Heart left ventricle (tissue), 13 donors: ENCODE results near the gene MAPK12.

ENCODE experiments used
- POLR2A ChIP-seq, 2 donors: fragments of 450-650 bp; IDR thresholded peaks; one replicate each; pipeline ENCODE4 v1.6.1; 2017; ENCODE audit warnings: antibody characterized with exemption in 2 of 2, mild to moderate bottlenecking in 2 of 2, moderate library complexity in 2 of 2
- TF ChIP-seq, protein P1 (sequence below), 12 donors: fragments of 200-600 bp; sonication (generic) in 4 of 12; IDR thresholded peaks; one replicate each; pipeline versions ENCODE4 v1.5.0 to v1.8.0; 2018 to 2022; ENCODE audit warnings: antibody characterized with exemption in 12 of 12, mild to moderate bottlenecking in 5 of 12
- donor health status: ischemic (EF 13 %, LVEDD 7.1; RV severe dilation, severe dysfunction).
- donor health status: DM: no; HTN: yes; CAD: no.
- donor health status: DM: no; HTN: no; CAD: no.
- donor health status: ischemic (EF 25% LVEDD 6.9; RV normal size, moderate dysfunction).
- donor health status: ischemic (EF 25% LVEDD 5.7; RV mildly dilated, moderate dysfunction).
- donor health status: ischemic (EF 35%, LVEDD 5.7; RV mildly dilated, moderate dysfunction).
- donor health status: nonischemic (EF 11% LVEDD 7.7; RV severe dilation, severe dysfunction).
- donor health status: DM: yes; HTN: yes; CAD: no.
- donor health status: PGD.
- donor health status: ischemic (EF 29% LVEDD 5.4; RV normal size, mild dysfunction).
- donor health status: nonischemic (EF 23%, LVEDD 6.1; RV moderate dilation, normal function).

DNA sequence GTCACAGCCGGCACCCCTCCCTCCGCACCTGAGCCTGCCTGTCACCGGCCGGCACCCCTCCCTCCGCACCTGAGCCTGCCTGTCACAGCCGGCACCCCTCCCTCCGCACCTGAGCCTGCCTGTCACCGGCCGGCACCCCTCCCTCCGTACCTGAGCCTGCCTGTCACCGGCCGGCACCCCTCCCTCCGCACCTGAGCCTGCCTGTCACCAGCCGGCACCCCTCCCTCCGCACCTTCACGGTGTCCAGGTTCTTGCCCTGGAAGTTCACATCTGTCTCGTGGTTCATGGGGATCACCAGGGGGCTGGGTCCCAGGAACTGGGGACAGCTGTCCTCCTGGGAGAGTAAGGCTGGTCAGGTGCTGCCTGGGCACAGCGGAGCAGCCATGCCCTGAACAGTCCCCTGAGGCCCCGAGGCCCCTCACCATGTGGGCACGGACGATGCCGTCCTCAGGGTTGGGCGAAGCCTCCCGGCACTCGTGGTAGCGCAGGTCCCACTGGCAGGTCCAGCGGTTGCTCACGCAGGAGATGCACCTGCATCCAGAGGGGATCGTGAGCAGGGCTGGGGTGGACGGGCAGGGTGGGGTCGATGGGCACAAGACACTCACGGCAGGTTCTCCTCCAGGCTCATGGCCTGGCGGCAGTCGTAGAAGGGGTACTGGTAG is 24.2 kb upstream of the MAPK12 start:
- TF ChIP-seq, protein P1, sequence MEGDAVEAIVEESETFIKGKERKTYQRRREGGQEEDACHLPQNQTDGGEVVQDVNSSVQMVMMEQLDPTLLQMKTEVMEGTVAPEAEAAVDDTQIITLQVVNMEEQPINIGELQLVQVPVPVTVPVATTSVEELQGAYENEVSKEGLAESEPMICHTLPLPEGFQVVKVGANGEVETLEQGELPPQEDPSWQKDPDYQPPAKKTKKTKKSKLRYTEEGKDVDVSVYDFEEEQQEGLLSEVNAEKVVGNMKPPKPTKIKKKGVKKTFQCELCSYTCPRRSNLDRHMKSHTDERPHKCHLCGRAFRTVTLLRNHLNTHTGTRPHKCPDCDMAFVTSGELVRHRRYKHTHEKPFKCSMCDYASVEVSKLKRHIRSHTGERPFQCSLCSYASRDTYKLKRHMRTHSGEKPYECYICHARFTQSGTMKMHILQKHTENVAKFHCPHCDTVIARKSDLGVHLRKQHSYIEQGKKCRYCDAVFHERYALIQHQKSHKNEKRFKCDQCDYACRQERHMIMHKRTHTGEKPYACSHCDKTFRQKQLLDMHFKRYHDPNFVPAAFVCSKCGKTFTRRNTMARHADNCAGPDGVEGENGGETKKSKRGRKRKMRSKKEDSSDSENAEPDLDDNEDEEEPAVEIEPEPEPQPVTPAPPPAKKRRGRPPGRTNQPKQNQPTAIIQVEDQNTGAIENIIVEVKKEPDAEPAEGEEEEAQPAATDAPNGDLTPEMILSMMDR (IDR thresholded peaks at IDR 0.05): no peak
- TF ChIP-seq POLR2A (IDR thresholded peaks at IDR 0.05): no peak
